Measurements from ENCODE around the gene LLGL2.

DNA sequence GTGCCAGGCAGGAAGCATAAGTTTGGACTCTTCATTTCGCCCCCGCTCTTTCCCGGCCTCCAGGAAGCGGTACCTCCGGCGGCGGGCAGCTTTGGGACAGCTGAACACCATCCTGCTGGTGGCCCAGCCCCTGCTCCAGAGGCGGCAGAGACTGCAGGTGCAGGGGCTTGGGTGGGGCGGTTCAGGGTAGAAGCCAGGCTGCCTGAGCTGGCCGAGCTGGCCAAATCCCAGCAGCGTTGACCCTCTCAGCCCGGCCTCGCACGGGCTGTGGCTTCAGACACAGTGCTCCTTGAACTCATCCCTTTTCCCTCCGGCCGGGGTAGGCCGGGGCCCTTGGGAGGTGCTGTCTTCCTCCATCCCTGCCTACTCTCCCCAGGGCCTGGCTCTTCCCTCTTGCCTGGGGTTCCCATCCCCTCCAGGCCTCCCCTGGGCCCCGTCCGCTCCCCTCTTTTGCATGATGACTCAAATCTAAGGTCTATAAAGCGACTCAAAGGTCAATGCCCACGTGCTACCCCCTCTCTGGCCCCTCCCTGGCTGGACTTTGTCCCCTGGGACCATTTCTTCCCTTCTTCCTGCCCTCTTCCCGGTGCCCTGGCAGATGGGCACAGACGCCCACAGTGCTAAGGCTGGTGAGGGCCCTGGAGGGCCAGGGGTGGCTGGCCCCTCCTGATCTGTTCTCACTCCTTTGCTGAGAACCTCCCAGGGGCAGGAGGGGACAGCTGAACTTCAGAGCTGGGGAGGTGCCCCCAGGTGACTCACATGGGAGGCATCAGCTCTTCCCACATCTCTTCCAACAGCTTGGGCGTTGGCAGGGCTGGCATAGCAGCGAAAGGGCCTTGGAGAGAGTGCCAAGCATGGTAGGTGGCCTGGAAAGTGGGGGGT lies 84.8 kb downstream of the LLGL2 start:
- TF ChIP-seq POLR2A (IDR thresholded peaks at IDR 0.05) (no peak), CTCF (IDR thresholded peaks at IDR 0.05) (no peak)
